ENCODE measurements around the gene AGAP1.
"Not testable (repeated sequence)": the region's sequence is repeated elsewhere in the genome, so short reads cannot be mapped to it uniquely, and the experiment has no call there.

The AGAP1 gene

DNA sequence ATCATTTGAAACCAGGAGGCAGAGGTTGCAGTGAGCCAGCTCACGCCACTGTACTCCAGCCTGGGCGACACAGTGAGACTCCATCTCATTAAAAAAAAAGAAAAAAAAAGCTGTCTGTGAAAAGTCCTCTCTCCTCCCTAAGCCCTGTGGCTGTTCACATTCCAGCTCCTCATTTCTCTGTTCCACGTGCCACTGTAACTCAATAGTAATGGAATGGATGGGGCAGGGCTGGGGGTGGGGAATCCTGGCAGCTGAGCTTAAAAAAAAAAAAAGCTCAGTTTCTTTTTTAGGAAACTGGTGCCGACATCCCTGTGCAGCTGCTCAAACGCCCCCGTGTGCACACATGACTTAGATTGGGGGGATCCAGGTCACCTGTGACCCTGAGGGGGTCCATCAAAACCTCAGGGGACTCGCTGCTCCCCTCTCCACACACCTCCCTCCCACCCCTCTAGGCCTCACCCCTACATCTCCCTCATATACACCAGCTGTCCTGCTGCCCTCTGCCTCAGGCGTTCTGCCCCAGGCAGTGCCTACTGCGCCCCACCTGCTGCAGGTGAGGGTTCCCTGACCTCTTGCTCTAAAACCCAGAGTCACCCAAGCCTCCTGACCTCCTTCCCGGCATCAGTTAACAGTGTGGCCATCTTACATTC is 255.4 kb downstream of the AGAP1 start:
- FAIRE-seq = no peak

DNA sequence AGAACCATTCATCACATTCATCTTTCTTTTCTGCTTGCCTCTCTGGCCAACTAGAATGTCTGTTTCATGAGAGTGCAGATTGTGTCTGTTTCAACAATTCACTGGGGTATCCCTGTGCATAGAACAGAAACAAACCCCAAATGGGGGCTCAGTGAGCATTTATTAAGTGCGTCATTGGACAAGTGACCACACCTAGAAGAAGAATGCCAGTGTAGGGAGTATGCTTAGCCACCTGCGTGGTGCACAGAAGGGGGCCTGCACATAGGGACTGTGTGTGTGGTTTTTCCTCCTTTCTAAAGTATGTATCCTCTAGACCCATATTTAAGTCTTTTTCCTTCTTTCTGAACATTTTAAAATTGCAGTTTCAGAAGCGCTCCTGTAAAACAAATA is 255.9 kb downstream of the AGAP1 start:
- FAIRE-seq = no peak

DNA sequence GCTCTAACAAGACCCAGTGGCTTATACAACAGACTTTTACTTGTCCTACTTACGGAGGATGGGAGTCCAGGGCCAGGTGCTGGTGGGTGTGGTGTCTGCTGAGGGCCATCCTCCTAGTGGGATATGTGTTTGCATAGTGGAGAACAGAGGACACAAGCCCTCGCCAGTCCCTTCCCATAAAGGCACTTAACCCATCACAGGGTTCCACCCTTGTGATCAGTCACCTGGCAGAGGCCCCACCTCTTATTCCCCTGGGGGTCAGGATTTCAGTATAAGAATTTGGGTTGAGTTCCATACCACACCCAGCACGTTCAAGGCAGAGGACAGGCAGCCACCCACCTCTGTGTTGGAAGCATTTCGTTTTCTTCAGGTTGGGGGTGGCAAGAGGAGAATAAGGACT is 259.0 kb downstream of the AGAP1 start:
- FAIRE-seq = no peak

DNA sequence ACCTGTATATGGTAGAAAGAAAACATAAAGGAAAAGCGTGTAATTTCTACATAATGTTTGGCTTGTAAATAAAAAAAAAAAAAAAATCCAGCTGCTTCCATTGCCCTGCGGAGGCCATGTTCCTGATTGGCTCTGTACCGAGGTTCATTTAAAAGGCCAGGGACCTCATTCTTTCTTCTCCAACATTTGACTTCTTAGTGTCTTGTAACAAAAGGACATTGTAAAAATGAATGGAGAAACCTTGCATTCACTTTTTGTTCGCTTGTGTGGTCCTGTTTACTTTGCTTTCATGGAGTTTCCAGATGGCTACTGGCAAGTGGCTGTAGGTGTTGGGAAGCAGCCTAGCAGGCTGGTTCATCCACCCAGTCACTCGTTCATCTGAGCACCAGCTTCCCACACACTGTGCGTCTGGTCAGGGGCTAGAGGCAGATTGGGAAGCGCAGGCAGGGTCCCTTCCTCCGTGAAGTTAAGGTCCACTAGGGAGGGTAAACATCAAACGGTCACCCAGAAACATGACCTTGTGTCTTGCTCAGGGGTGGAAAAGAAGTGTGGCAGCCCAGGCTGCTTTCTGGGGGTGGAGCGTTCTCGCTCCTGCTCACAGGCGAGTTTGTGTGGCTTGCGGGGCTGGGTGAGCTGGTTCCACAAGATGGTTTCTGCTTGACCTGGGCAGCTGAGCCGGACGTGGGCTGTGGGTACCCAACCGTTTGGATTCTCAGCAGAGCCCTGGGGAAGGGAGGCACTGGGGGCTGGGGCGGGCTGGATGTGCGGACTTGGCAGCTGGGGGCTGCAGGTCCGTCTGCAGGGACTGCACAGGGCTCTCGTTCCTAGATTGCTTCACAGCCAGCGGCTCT is 260.7 kb downstream of the AGAP1 start:
- FAIRE-seq = no peak

DNA sequence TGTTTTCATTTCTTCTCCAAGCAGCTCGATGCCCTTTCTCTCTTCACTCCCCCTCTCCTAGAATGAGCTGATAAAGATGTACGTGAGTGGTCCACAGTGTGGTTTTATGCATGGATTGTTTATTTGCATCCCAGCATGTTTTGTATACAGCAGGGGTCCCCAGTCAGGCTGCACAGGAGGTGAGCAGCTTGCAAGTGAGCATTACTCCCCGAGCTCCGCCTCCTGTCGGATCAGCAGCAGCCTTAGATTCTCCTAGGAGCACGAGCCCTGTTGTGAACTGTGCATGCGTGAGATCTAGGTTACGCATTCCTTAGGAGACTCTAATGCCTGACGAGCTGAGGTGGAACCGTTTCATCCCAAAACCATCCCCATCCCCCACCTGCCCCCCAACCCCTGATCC is 262.6 kb downstream of the AGAP1 start:
- no peak for FAIRE-seq

DNA sequence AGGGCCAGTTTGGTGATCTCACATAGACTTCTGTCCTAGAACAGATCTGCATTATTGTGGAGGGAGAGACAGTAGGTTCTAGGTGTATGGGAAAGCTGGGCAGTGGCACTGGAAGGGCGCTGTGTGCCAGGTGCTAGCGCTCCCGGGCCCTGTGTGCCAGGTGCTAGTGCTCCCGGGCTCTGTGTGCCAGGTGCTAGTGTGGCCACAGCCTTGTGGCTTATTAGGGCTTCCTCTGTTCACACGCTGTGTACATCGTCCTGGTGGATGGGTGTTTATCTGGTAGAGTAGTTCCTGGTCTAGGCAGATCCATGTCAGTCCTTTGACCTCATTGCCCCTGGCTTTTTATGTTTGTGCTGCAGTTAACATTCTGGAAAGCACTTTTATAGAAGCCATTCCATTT is 263.4 kb downstream of the AGAP1 start:
- FAIRE-seq = no peak

DNA sequence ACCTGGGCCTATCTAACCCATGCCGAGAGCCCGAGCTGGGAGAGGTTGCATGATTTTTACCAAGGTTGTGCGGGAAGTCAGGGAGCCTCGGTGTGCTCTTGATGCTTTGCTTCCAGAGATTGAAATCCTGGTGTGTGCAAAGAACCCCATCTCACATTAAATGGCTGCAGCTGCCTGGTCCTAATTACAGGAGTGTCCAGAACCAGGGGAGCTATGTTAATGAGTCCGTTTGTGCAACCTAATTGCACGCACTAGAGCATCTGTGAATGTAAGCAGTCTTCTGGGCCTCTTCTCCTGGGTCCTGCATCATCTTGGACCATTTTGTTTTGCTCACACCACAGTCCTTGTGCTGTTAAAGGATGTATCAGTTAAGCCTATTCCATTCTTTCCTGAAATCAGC is 263.8 kb downstream of the AGAP1 start:
- FAIRE-seq = no peak

DNA sequence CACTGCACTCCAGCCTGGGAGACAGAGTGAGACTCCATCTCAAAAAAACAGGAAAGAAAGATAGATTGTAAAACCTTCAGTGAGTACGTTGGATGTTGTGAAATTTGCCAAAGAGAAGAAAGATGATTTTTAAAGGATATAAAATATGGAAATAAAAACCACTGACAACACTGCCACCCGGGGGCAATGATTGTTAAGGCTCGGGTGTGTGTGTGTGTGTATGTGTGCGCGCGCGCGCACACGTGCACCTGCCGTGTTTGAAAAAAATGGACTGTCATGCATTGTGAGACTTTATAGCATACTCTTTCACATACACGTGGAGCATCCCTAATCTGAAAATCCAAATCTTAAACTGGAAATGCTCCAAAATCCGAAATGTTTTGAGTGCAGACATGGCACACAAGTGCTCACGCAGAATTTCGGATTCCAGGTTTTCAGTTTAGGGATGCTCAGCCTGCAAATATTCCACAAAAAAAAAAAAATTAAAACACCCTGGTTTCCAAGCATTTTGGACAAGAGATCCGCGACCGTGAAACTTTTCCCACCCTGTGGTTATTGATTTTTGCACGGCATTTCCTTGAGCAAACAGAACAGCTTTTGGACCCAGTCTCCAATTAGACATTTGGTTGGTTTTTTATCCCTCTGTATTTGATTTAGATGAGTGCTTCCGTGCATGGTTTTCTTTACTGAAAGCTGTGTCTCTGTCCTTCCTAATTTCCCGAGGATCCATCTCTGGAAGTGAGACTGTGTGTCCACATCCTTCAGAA is 269.2 kb downstream of the AGAP1 start:
- no peak for FAIRE-seq

DNA sequence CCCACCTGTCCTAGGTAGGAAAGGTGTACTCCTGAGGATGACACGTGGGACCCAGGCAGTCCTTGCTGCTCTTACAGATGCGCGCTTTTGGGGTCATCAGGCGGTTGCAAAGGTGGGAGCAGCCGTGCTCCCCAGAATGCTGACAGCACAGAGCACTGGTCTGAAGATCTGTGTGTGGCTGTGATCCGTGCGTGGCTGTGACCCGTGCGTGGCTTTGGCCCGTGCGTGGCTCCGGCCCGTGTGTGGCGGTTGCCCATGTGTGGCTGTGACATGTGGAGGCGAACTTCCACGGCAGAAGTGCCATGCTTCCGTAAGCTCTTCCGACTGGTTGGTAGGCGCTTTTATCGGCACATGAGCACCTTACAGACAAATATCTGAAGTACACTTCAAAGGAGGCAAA is 270.0 kb downstream of the AGAP1 start:
- FAIRE-seq = no peak

DNA sequence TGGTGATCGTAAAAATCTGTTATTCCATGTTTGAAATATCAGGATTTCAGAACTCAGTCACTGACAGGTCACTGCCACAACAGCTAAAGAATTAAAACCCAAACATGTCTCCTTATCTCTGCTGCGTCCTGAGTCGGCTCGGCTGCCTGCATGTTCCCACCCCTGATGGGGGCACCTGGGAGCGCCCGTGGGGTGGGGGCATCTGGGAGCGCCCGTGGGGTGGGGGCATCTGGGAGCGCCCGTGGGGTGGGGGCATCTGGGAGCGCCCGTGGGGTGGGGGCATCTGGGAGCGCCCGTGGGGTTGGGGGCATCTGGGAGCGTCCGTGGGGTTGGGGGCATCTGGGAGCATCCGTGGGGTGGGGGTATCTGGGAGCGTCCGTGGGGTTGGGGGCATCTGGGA is 270.6 kb downstream of the AGAP1 start:
- FAIRE-seq = not testable (repeated sequence)

DNA sequence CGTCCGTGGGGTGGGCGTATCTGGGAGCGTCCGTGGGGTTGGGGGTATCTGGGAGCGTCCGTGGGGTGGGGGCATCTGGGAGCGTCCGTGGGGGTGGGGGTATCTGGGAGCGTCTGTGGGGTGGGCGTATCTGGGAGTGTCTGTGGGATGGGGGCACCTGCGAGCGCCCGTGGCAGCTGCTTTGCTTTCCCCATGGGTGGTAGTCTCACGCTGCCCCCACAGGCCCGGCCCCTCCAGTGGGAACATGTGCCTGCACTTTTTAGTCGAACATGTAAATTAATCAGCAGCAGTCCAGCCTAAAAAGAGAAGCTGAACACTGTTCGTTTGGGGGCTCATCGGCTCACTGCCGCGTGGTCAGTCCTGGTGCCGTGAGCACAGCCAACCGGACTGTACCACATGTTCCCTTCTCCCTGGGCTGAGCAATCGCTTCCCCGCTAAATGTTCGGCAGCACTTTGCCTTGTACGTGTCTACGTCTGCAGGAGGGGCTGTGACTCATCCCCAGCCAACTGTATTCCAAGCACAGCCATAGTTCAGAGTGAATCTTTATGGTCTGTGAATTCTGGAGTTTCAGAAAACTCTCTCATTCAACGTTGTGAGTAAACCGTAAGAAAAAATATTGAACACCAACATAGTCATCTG is 271.5 kb downstream of the AGAP1 start:
- FAIRE-seq = no peak

DNA sequence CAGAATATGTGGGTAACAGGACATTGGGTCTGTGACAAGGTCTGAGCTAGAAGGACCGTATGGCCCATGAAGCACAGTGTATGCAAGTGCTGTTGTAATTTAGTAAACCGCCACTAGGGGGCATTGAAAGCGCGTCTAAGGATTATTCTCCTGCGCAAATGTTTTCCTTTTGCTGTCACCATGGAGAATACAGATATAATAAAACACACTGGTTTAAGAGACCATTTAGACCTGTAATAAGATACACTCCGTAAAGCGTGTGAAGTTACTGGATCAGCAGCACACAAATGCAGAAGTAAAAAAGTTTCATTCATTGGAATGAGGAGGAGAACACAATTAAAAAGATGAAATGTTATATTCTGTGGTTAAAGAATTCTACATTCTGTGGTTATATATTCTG is 272.4 kb downstream of the AGAP1 start:
- FAIRE-seq = peak; percentile 95

DNA sequence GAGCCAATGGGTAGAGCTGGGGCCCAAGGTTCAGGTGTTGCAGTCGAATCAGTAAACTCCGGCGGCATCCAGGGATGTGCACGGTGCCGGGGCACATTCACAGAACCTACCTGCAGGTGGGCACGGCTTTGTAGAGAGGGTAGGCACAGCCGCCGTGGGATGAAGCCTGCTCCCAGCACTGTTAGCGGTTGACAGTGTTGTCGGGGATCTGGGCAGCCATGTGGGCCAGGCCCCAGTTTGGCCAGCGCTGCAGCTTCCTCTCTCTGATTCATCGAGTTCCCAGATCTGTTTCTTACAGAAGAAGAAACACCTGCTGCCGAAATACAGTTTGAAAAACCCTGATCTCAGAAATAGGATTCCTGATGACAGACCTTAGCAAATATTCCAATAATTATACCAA is 274.8 kb downstream of the AGAP1 start:
- FAIRE-seq = no peak

DNA sequence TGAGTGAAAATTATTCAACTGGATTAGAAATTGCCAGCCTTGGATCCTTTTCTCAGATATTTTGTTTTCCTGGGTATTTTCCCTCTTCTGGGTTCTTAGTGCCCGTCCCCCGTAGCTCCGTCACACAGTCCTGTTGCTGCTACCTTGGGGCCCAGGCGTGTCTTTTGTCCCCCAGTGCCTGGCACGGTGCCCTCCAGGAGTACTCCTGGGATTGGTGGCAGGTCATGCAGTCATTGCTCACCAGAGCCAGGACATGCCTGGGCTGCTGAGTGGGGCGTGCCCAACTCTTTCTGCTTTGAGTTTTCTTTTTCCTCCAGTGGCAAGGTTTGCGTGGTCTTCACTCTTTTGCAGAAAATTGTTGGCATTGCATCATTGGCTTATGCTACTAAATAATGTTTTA is 275.2 kb downstream of the AGAP1 start:
- no peak for FAIRE-seq

DNA sequence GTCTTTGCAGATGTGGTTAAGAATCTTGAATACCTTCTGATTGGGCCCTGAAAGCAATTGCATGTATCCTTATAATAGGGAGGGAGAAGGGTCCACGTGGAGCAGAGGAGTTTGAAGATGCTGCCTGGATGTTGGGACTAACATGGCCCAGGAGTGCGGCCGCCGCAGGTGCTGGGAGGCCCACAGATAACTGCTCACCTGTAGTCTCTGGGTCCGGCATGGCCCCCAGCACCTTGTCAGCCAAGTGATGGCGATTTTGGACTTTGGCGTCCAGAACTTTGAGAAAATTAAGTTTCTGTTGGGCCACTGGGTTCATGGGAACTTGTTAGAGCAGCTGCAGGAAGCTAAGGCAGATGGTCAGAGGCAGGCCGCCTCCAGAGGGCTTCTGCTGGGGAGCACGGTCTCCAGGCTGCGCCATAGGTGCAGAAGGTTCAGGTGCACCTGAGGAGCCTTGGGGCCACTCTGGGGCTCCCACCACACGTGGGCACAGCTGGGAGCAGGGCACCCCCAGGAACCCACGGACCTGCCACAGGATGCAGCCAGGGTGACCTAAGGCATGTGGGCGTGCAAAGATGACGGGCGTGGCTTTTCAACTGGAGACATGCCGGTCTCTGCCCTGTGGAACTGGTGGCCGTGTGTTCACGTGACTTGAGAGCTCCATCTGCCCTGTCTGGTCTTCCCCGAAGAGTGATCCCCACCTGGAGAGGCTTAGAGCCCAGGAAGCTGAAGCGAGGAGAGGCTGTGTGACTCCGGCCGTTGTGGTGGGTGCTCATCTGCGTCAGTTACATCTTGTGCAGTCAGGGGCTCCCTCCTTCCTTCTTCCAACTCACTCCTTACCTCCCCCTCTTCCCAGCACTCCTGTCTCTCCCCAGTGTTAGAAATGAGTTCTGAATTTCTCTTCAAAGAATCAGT is 277.3 kb downstream of the AGAP1 start:
- FAIRE-seq = no peak

DNA sequence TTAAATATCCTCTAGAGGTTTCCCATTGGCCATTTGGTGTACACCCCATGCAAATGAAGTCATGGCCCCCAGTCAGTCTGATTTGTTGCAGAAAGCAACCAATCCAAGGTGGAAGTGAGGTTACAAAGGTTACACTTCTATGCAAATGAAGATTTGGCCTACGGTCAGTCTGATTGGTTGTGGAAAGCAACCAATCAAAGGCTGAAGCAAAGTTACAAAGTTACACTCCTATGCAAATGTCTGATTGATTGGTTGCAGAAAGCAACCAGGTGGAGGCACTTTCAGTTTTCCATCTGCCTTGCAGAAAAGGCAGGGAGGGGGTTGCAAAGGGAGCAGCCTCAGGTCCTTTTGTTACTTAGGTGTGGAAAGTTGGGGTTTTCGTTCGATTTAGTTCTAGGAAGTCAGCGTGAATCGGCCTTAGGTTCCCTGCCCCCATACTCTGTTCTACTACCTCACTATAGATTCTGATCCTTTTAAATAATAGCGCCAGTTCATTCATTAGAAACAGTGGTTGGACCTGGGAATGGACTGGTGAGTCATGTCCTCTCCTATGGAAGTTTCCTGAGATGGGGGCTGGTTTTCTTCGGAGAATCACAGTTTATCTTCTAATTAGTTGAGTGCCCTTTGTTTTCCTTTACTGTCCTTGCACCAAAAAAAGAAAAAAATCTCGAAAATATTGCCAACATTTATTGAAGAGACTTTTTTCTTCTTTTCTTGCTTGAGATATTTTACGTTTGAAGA is 279.5 kb downstream of the AGAP1 start:
- no peak for FAIRE-seq

DNA sequence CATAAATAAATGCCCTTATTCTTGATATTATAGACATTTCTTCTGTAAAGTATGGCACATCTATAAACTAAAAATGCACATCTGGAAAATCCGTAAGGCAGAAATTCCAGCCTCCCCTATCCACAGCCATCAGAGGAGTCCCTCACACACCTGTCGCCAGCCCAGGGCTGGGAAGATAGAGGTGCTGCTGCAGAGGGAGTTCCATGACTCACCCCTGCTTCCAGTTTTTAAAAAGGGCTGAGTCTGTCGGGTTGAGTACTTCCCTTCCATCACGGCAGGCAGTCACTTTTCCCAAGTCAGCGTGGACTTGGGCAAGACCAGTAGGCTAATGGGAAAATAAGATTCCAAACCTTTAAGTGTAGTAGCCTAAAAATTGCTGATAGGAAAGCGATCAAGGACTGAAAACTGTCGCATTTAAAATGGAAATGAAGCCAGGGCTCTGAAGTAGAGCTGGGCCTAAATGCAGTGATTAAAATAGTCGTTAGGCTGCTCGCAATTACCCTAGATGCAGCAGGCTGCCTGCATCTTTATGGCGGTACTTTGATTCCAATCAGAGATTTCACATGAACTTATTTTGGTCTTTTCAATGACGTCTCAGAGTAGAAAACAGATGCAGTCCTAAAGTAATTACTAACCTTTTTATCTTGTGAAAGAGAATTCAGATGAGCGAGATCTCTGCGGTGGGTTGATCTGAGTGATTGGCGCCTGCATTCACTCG is 280.5 kb downstream of the AGAP1 start:
- no peak for FAIRE-seq

DNA sequence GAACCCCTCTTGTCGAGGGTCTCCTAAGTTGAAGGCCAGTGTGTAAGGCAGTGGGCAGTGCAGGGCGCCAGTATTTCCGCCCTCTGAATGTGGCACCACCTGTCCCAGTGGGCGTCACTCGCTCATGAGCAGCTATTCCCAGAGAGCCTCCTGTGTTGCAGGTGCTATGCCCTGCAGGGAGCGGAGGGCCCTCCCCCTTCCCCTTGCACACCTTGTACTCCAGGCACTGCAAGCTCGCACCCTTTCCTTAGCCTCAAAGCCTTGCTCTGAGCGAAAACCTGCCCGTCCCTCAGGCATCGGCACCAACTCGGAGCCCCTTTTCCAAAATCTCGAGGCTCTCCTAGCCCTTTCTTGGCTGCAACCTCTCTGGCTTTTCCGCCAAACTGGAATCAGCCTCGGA is 282.7 kb downstream of the AGAP1 start:
- FAIRE-seq = no peak

DNA sequence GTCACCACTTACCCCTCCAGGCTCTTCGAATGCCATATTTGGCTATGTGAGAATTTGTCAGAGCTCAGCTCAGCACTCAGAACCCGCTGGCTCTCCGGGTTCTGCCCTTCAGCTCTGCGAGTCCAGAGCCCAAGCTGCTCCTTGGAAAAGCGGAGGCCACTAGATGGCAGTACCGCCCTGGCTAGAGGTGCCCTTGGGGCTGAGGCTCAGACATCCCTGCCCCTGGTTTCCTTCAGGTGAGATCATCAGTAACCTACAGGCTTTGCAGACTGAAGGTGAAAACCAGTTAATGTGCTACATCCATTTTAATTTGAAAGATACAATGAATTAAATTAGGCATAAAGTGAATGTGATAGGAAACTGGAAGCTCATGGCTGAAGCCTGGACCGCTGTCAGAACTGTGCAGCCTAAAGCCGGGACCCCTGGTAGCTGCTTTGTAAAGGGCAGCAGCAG is 285.6 kb downstream of the AGAP1 start:
- FAIRE-seq = peak; percentile 93

DNA sequence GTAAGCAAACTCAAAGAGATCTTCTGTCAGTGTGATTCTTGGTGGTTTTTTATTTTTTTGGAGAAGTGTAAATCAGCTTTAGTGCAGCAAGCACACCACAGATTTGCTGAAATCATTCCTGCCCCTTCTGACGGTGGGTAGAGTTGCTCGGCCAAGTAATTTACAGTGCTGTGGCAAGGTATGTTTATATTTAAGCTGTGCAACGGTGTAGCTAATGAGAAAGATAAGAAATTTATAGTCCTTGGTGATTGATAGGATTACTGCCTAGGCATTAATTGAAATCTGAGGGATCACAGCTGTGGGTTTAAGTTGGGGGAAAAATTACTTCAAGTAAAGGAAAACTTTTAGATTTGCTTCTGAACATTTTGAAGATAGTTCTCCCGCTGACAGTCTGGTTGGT is 286.6 kb downstream of the AGAP1 start:
- no peak for FAIRE-seq

DNA sequence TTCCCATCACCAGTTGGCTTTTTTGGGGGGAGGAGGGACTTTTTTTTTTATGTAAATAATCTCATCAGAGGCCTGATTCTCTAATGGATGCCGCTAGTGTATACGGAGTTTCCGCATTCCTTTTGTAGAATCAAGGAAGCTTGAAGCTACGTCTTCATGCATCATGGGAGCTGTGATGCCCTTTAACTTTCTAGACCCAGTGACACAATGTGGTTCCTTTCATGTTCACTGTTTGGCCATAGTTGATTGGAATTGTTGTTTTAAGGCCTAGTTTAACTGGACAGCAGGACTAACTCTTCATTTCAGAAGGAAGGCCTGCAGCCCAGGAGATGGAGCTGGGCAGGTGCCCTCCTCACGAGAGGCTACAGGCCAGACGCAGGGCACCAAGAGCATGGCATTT is 287.9 kb downstream of the AGAP1 start:
- no peak for FAIRE-seq
